Activated T-helper 9 cell treated with anti-CD3 and anti-CD28 coated beads, Interleukin-2, amount 50 U/mL, for 16 hours (primary cell): ENCODE results near the gene KCNQ2.
"Not testable (repeated sequence)": the region's sequence is repeated elsewhere in the genome, so short reads cannot be mapped to it uniquely, and the experiment has no call there.

Source experiments
- DNase-seq: peaks from one replicate; pipeline ENCODE4 v3.0.0-alpha.2; 2020; ENCODE audit warnings: low read depth

Gene KCNQ2

DNA sequence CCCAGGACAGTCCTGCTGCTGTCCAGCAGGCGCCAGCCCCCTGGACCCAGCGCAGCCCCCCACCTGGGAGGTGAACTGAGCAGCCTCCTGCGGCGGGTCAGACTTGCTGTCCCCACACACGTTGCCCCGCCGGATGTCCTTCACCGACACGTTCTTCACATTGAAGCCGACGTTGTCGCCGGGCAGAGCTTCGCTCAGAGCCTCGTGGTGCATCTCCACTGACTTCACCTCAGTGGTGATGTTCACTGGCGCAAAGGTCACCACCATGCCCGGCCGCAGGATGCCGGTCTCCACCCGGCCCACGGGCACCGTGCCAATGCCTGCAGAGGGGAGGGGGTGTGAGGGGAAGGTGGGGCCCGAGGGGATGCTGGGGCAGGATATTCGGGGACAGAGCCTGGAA is 18.0 kb upstream of the KCNQ2 start:
- DNase-seq = no peak

GRCh38 chr20:63488315-63489251 is 16.1 kb upstream of the KCNQ2 start:
- DNase-seq = no peak

DNA sequence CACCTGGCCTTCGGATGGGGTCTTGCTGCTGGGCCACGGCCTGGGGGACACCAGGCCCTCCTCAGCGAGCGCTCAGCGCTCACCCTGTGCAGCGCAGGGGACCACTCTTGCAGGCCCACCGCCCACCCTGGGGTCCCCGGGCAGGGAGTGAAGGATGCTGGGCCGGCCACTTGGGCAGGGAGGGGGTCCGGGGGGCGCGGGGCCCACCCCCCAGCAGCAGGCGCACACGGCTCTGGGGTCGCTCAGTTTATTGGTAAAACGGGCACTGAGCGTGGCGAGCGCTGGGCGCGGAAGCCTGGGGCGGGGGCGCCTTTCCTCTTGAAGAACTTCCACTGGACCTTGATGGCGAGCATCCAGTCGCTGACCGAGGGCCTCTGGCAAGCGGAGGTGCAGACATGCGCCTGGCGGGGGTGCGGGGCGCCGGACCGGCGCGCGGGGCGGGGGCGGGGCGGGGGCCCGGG is 15.4 kb upstream of the KCNQ2 start:
- DNase-seq = no peak

GRCh38 chr20:63487116-63487764 is 14.8 kb upstream of the KCNQ2 start:
- no peak for DNase-seq

DNA sequence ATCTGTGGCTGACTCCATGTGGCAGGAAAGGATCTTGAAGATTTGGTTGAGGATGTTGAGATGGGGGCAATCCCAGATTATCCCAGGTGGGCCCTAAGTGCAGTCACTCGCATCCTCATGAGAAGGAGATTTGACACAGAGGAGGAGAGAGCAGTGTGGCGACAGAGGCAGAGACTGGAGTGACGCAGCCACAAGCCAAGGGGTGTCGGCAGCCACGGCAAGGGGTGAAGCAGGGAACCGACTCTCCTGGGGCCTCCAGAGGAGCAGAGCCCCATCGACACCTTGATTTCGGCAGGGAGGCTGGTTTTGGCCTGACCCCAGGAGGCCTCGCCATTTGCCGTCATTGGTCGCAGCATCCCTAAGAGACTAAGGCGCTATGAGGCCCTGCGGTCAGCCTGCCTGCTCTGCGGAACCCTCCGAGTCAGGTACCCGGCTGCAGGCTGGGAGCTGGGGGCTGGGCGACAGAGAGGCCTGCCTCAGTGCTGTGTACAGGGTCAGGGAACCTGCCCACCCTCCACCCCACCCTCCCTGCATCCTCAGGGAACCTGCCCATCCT is 13.9 kb upstream of the KCNQ2 start:
- no peak for DNase-seq

DNA sequence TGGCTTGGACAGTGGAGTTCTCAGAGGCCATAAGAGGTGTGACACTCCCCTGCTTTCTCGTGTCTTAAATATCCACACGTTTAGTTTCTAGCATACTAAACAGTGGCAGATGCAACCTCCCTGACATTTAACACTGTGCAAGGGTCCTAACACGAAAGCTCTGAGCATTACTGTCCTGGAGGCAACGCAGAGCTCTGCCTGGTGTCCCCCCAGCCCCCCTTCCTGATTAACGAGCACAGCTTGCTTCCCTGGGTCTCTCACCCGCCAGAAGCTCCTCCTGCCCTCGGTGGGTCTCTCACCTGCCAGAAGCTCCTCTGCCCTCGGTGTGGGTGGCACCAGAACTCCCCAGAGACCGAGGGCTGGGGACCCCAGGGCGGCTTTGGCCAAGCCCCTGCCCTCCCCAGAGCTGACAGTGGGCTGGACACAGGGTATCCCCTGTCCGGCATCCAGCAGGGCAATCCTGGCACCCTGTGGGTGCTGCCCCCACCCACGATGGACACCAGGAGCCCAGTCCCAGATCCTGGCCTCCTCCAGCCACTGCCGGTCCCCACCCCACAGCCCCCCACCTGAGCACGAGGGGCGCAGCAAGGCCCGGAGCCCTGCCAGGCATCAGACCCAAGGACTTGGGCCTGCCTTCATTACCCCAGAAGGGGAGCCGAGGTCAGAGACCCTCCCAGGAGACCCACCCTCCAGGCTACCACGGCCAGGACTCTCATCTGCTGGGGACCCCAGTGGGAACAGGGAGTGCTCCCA is 12.4 kb upstream of the KCNQ2 start:
- DNase-seq = no peak

- no peak for DNase-seq
Observed at GRCh38 chr20:63484236-63484635, 11.8 kb upstream of the KCNQ2 start.

DNA sequence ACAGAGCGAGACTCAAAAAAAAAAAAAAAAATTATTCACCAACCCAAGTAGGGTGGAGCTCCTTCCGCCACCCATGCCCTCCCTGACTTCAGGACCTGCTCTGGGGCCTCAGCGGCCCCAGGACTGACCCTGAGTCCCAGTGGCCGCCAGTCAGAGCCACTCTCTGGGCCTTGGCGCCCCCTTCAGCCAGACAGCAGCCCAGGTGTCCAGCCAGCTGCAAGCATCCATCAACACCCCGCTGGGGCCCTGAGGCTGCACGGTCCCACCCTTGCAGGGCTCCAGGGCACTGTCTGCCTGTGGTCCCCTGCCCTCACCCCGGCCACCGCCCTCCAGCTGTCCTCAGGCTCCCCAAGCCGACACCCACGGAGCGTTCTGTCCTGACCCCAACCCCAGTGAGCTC is 11.4 kb upstream of the KCNQ2 start:
- no peak for DNase-seq

DNA sequence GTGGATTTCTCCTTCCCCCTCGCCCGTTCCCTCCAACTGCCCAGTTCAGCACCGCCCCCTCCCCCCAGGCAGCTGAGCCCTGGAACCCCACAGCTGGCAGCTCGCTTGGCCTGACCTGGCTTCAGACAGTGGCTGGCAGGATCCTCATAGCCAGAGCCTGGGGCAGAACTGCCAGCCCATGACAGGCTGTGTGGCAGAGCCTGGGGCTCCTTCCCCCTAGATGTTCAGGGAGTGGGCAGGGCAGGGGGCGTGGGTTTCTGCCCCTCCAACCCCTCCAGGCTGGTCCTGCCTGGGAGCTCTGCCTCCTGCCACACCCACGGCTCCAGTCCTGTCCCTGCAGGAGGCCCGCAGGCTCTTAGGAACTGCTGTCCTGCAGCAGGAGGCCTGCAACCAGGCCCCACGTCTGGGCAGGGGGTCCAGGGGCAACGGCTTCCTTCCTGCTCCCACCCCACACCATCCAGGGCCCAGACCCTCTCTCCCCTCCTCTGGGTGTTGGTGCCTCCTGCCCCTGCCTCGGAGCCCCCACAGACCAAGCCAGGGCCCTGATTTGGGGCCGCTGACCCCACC is 9.6 kb upstream of the KCNQ2 start:
- no peak for DNase-seq

- DNase-seq = no peak
Observed at GRCh38 chr20:63481503-63481902, 9.0 kb upstream of the KCNQ2 start.

DNA sequence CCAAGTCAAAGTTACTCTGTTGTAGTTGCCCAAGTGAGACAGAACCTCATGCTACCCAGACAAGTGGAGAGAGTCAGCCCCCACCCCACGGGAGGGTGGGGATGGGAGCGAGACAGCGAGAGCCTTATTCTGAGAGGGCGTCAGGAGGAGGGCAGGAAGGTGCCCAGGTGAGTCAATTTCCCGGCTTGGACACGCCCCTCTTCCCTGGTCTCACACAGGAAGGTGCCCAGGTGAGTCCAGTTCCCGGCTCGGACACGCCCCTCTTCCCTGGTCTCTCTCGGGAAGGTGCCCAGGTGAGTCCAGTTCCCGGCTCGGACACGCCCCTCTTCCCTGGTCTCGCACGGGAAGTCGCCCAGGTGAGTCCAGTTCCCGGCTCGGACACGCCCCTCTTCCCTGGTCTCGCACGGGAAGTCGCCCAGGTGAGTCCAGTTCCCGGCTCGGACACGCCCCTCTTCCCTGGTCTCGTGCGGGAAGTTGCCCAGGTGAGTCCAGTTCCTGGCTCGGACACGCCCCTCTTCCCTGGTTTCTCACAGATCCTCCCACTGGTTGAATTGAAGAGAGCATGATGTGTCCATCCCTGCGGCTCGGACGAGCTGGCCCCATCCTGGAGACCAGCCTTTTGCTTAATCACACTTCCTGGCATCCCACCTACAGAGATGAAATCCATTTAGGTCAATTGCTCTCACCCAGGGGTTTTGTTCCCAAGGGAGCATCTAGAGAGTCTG is 7.4 kb upstream of the KCNQ2 start:
- not testable (repeated sequence) for DNase-seq

GRCh38 chr20:63478346-63479302 is 6.2 kb upstream of the KCNQ2 start:
- DNase-seq = no peak

DNA sequence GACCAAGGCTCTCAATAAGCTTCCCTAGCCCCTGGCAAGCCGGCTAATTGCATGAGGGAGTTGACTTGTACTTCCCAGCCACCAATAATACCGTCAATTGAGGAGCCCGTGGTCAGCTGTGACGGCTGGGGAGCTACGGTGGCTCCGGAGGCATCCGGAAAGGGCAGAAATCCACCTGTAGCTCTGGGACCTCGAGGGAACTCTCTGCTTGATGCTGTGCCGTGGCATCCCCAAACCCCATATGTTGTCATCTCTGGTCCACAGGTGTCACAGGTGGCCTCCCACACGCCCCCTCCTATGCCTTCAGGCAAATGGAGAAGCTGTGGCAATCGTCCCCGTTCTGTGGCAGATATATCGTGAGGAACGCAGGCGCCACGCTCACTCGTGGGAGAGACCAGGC is 5.5 kb upstream of the KCNQ2 start:
- DNase-seq = no peak

DNA sequence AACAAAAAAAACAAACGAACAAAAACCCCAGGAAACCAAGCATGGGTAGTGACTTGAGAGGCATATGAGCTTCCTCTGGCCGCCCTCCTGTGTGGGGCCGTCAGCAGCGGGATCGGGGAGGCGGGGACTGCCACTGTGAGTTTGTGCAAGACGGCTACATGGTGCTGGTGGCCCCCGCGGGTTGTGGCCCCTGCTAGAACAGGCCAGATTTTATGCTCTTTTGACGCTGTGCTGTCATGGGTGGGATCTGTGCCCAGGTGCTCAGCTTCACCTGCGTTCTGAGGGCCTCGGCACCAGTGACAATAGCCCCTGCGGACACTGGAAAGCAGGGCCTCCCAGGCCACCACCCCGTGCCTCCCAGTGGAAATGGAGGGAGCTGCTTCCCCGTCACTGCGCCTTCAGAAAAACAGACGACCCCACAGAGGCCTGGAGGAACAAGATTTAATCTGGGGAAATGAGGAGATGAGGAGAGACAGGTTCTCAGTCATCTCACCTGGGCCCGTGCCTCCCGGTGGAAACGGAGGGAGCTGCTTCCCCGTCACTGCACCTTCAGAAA is 4.7 kb upstream of the KCNQ2 start:
- no peak for DNase-seq

DNA sequence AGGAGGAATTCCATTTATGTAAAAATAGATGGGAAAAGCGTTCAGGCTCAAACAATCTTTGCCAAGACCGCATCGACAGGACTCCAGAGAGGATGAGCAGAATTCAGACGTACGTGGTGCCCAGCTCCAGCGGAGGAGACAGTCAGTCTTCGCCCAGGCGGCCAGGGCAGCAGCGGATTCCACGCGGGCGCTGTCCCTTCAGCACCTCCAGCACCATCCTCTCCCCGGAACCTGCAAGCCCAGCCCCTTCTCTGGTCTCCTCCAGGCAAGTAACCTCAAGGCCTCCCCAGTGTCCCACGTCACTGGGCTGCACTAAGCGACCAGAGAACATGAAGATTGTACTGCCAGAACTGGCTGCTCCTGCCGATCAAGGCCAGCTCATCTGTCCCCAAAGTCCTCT is 2.8 kb upstream of the KCNQ2 start:
- DNase-seq = no peak

GRCh38 chr20:63473555-63474449 is 1.3 kb upstream of the KCNQ2 start:
- no peak for DNase-seq

- DNase-seq = no peak
Observed at GRCh38 chr20:63472862-63473390, 471 bp upstream of the KCNQ2 start.

GRCh38 chr20:63471717-63471980 is 806 bp downstream of the KCNQ2 start:
- no peak for DNase-seq
